Kidney epithelial cell (primary cell): ENCODE data around the gene NID1. TPM values are rescaled to one million over a fixed set of nuclear protein-coding genes. Genes with fewer than 3 reads are reported as not detected.

Experiments used
- DNase-seq: peaks from one replicate; pipeline ENCODE4 v3.0.0-alpha.2; 2010; ENCODE audit warnings: low read depth
- H3K27me3 ChIP-seq: 2 replicates; pipeline ENCODE4 v1.6.0; 2011; ENCODE audit warnings: low read length; ENCODE audit not compliant: control insufficient read depth, insufficient read depth
- H3K36me3 ChIP-seq: 2 replicates; pipeline ENCODE4 v1.5.1; 2011; ENCODE audit warnings: low read length; ENCODE audit not compliant: control insufficient read depth, insufficient read depth
- H3K4me3 ChIP-seq: 2 replicates; pipeline ENCODE4 v1.5.1; 2011; ENCODE audit warnings: low read depth, mild to moderate bottlenecking, control low read depth, low read length
- total RNA-seq: library from RNA; depleted of rRNA; stranded (reverse); fragments of >200 nt; gene quantifications from 2 replicates; pipeline ENCODE4 v1.2.3, GENCODE V29; 2015
- TF ChIP-seq, protein P1 (sequence below): IDR thresholded peaks from 2 replicates; pipeline ENCODE4 v1.5.1; 2011; ENCODE audit warnings: mild to moderate bottlenecking, moderate library complexity, low read length, control low read depth, inconsistent platforms; ENCODE audit not compliant: insufficient read depth, poor library complexity, severe bottlenecking

The NID1 gene
- total RNA-seq, 1 donor from 2014 or later, result 21.2 TPM

DNA sequence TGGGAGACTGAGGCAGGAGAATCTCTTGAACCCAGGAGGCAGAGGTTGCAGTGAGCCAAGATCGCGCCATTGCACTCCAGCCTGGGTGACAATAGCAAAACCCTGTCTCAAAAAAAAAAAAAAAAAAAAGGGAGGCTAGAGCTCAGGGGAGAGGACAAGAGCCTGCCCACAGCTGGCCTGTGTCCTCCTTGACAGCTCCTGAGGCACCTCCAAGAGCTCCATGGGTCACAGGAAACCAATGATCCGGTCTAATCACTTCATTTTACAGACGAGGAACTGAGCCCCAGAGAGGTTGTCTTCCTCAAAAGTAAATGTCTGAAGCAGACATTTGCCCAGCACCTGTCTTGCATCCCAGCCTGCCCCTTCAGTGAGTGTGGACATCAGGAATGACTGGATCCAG is 49.4 kb downstream of the NID1 start:
- Histone ChIP-seq H3K36me3 (no peaks in the 10 kb centered on the region), H3K4me3 (no peak overlapping the region), H3K27me3 (no peaks in the 10 kb centered on the region)
- TF ChIP-seq, protein P1, sequence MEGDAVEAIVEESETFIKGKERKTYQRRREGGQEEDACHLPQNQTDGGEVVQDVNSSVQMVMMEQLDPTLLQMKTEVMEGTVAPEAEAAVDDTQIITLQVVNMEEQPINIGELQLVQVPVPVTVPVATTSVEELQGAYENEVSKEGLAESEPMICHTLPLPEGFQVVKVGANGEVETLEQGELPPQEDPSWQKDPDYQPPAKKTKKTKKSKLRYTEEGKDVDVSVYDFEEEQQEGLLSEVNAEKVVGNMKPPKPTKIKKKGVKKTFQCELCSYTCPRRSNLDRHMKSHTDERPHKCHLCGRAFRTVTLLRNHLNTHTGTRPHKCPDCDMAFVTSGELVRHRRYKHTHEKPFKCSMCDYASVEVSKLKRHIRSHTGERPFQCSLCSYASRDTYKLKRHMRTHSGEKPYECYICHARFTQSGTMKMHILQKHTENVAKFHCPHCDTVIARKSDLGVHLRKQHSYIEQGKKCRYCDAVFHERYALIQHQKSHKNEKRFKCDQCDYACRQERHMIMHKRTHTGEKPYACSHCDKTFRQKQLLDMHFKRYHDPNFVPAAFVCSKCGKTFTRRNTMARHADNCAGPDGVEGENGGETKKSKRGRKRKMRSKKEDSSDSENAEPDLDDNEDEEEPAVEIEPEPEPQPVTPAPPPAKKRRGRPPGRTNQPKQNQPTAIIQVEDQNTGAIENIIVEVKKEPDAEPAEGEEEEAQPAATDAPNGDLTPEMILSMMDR, result no peak
- no peak for DNase-seq

DNA sequence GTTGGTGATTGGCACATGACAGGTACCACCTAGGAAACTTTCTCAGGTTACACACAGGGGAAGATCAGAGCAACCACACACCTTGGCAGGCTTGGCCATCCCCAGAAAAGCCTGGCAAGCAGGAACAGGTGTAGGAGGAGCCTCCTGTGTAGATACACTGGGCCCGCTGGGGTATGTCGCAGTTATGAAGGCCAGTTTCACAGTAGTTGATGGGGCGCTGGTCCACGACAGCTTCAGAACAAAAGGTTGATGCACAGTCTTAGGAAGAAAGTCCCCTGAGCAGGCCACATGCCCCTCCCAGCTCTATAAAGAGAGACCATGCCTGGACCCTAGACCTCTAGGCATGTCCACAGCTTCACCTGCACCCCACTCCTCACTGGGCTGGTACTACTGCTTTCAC is 51.6 kb downstream of the NID1 start:
- TF ChIP-seq, protein P1, result no peak
- no peak for DNase-seq
- Histone ChIP-seq H3K4me3 (no peak overlapping the region), H3K36me3 (no peaks in the 10 kb centered on the region), H3K27me3 (no peaks in the 10 kb centered on the region)

DNA sequence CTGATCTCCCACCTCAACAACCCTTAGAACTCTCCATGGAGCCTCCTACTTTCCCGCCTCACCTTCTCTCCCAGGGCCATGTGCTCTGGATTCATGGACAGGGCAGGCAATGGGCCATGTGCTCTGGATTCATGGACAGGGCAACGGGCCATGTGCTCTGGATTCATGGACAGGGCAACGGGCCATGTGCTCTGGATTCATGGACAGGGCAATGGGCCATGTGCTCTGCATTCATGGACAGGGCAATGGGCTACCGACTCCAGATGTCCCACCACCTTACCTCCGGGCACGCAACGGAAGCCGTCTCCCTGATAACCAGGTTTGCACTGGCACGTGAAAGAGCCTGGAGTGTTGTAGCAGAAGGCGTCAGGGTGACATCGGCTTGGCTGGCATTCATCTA is 53.2 kb downstream of the NID1 start:
- no peak overlapping the region for H3K4me3 ChIP-seq
- TF ChIP-seq, protein P1, result no peak
- no peak for DNase-seq
- H3K36me3 ChIP-seq, result no peaks in the 10 kb centered on the region
- no peaks in the 10 kb centered on the region for H3K27me3 ChIP-seq

DNA sequence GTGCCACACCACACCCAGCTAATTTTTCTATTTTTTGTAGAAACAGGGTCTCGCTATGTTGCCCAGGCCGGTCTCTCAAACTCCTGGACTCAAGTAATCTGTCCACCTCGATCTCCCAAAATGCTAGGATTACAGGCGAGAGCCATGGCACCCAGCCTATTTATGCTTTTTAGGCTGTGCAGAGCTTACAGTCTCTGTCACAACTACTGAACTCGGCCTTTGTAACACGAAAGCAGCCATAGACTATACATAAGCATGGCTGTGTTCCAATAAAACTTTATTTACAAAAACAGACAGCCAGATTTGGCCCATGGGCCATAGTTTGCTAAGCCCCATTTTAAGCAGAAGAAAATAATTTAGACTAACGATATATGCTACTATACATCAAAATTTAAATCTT is 54.4 kb downstream of the NID1 start:
- no peaks in the 10 kb centered on the region for H3K36me3 ChIP-seq
- TF ChIP-seq, protein P1, result no peak
- no peak overlapping the region for H3K4me3 ChIP-seq
- no peaks in the 10 kb centered on the region for H3K27me3 ChIP-seq
- DNase-seq, result no peak

DNA sequence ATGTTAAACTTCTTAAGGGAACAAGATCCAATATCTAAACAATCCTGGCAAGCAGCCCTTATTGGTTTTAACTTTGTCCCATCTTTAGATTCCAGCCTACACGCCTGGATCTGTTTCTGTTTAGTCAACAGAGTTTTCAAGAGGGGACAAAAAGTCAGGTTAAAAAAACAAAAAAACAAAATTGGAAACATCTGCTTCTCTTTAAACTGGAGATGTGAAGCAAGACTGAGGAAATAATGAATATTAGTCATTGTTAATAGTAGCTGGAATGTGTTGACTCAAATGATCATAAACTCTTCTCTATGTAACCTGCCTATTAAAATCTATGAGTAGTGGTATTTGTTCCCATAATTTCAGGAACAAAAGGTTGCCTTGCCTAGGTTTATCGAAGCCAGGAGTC is 55.0 kb downstream of the NID1 start:
- no peak for DNase-seq
- TF ChIP-seq, protein P1, result no peak
- no peak overlapping the region for H3K4me3 ChIP-seq
- H3K27me3 ChIP-seq, result no peaks in the 10 kb centered on the region
- H3K36me3 ChIP-seq, result no peaks in the 10 kb centered on the region

DNA sequence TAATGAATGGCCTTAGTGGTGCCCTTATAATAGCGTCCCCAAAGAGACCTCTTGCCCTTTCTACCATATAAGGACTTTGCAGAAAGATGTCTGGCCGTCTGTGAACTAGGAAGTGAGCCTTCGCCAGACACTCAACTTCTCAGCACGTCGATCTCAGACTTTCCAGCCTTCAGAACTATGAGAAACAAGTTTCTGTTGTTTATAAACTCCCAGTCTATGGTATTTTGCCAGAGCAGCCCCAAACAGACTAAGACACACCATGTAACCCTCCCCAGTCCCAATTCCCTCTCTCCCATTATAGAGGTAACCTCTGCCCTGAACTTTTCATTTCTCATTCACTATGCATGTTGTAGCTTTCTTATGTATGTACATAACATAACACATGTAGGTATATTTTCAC is 55.7 kb downstream of the NID1 start:
- Histone ChIP-seq H3K4me3 (no peak overlapping the region), H3K36me3 (no peaks in the 10 kb centered on the region), H3K27me3 (no peaks in the 10 kb centered on the region)
- TF ChIP-seq, protein P1, result no peak
- DNase-seq, result no peak
